ENCODE data around the gene TMEM174. TPM values are rescaled to one million over a fixed set of nuclear protein-coding genes. Genes with fewer than 3 reads are reported as not detected.

Gene TMEM174
- total and polyA plus RNA-seq, 8 donors, result not detected

DNA sequence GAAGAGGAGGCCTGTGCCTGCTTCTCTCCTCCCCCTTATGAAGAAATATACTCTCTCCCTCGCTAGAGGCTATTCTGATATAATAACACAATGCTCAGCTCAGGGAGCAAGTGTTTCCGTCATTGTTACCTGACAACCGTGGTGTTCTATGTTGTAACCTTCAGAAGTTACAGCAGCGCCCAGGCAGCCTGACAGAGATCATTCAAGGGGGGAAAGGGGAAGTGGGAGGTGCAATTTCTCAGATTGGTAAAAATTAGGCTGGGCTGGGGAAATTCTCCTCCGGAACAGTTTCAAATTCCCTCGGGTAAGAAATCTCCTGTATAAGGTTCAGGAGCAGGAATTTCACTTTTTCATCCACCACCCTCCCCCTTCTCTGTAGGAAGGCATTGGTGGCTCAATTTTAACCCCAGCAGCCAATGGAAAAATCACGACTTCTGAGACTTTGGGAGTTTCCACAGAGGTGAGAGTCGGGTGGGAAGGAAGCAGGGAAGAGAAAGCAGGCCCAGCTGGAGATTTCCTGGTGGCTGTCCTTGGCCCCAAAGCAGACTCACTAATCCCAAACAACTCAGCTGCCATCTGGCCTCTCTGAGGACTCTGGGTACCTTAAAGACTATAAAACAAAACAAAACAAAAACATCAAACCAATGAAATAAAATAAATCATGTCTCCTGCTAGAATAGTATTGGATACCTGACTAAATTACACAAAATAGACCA lies 1.3 kb downstream of the TMEM174 start:
- 53 to 71% (median 66%) methylated on average over 8 of the region's 8 CpGs for WGBS, 5 donors
- no peaks in the 10 kb centered on the region for H3K4me1 ChIP-seq
- intact Hi-C loops (cut with DNase I; ENCODE audit: low total_unique reads), result no loop called here
- TF ChIP-seq, protein P1, sequence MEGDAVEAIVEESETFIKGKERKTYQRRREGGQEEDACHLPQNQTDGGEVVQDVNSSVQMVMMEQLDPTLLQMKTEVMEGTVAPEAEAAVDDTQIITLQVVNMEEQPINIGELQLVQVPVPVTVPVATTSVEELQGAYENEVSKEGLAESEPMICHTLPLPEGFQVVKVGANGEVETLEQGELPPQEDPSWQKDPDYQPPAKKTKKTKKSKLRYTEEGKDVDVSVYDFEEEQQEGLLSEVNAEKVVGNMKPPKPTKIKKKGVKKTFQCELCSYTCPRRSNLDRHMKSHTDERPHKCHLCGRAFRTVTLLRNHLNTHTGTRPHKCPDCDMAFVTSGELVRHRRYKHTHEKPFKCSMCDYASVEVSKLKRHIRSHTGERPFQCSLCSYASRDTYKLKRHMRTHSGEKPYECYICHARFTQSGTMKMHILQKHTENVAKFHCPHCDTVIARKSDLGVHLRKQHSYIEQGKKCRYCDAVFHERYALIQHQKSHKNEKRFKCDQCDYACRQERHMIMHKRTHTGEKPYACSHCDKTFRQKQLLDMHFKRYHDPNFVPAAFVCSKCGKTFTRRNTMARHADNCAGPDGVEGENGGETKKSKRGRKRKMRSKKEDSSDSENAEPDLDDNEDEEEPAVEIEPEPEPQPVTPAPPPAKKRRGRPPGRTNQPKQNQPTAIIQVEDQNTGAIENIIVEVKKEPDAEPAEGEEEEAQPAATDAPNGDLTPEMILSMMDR (IDR thresholded peaks at IDR 0.05), result no peak
- TF ChIP-seq POLR2A (IDR thresholded peaks at IDR 0.05) (no peak), POLR2AphosphoS5 (IDR thresholded peaks at IDR 0.05) (no peak), EP300 (IDR thresholded peaks at IDR 0.05) (no peak)
- peaks cover 0 to 6% (median 0%) of the 10 kb centered on the region in 4 donors for H3K9me3 ChIP-seq
- H3K36me3 ChIP-seq, result no peaks in the 10 kb centered on the region
- no peak overlapping the region for H3K27ac ChIP-seq
- DNase-seq, result no peak
- H3K4me3 ChIP-seq, result no peak overlapping the region
- H3K27me3 ChIP-seq, result peaks cover 0 to 37% (median 0%) of the 10 kb centered on the region in 3 donors

DNA sequence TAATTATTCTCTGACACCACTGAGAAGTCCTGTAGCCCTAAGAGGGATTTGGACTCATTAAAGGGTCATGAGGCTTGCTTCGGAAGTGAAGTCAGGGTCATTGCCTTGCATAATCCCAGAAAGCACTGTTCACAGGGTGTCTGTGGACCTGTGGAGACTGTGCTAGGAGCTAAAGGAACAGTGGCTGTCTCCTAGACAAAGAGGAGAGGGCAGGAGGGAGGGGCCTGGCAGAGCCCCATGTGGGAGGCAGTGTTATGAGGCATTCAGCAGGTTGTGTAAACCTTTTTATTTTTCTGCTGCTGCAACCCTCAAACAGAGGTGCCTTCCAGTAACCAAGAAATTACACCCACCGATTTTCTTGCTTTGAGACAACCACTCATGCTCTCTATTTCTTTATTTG lies 3.3 kb downstream of the TMEM174 start:
- no peak for DNase-seq
- Histone ChIP-seq H3K27me3 (peaks cover 0 to 49% (median 0%) of the 10 kb centered on the region in 3 donors), H3K27ac (no peak overlapping the region), H3K4me3 (no peak overlapping the region), H3K36me3 (no peaks in the 10 kb centered on the region), H3K9me3 (no peaks in the 10 kb centered on the region), H3K4me1 (no peaks in the 10 kb centered on the region)
- 77 to 83% (median 81%) methylated on average over 2 of the region's 2 CpGs for WGBS, 5 donors
- TF ChIP-seq POLR2AphosphoS5 (IDR thresholded peaks at IDR 0.05) (no peak), POLR2A (IDR thresholded peaks at IDR 0.05) (no peak), EP300 (IDR thresholded peaks at IDR 0.05) (no peak)
- TF ChIP-seq, protein P1 (IDR thresholded peaks at IDR 0.05), result no peak
- intact Hi-C loops (cut with DNase I; ENCODE audit: low total_unique reads), result no loop called here

DNA sequence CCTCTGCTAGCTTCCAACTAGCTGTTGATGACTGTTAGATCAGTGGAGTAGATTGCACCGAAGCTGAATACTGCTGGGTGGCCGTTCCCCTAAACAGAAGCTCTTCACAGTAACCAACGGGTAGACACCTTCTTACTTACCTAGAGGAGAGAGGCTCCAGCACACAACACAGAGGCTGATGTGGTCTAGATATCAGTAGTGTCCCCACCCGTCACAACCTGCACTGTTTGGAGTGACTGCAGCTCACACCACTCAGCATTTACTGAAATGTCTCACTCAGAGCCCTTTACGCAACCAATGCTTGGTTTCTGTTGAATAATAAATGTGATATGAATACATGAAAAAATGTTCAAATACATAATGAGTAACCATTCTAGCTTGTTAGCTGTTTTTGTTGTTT lies 5.3 kb downstream of the TMEM174 start:
- DNase-seq, result no peak

DNA sequence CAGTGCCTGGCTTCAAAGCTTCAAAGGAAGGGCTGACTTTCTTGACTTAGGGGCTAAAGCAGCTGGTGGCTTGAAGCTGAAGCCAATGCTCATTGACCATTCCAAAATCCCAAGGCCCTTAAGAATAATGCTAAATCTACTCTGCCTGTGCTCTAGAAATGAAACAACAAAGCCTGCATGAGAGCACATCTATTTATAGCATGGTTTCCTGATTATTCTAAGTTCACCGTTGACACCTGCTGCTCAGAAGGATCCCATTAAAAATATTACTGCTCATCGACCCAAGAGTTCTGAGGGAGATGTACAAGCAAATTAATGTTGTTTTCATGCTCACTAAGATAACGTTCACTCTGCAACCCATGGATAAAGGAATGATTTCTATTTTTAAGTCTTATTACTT lies 6.7 kb downstream of the TMEM174 start:
- DNase-seq, result no peak
- Histone ChIP-seq H3K27ac (no peak overlapping the region), H3K9me3 (peaks cover 0 to 6% (median 4%) of the 10 kb centered on the region in 4 donors), H3K4me1 (no peaks in the 10 kb centered on the region), H3K27me3 (peaks cover 0 to 34% (median 5%) of the 10 kb centered on the region in 3 donors), H3K36me3 (no peaks in the 10 kb centered on the region), H3K4me3 (no peak overlapping the region)
- TF ChIP-seq, protein P1 (IDR thresholded peaks at IDR 0.05), result no peak
- TF ChIP-seq POLR2AphosphoS5 (IDR thresholded peaks at IDR 0.05) (no peak), EP300 (IDR thresholded peaks at IDR 0.05) (no peak), POLR2A (IDR thresholded peaks at IDR 0.05) (no peak)
- WGBS, 5 donors, result 63 to 69% (median 67%) methylated on average over 3 of the region's 3 CpGs
- intact Hi-C loops (cut with DNase I; ENCODE audit: low total_unique reads), result no loop called here

More for the DNA sequence above, 5.3 kb downstream of the TMEM174 start:
- Histone ChIP-seq H3K27ac (no peak overlapping the region), H3K9me3 (no peaks in the 10 kb centered on the region), H3K36me3 (no peaks in the 10 kb centered on the region), H3K4me3 (no peak overlapping the region), H3K27me3 (peaks cover 0 to 41% (median under 1%) of the 10 kb centered on the region in 3 donors), H3K4me1 (no peaks in the 10 kb centered on the region)
- intact Hi-C loops (cut with DNase I; ENCODE audit: low total_unique reads), result no loop called here
- TF ChIP-seq POLR2A (IDR thresholded peaks at IDR 0.05) (no peak), EP300 (IDR thresholded peaks at IDR 0.05) (no peak), POLR2AphosphoS5 (IDR thresholded peaks at IDR 0.05) (no peak)
- TF ChIP-seq, protein P1 (IDR thresholded peaks at IDR 0.05), result no peak
- WGBS, 5 donors, result 86 to 92% (median 88%) methylated on average over 4 to 5 of the region's 5 CpGs
